ENCODE measurements around the gene ATP5MC2. TPM values are rescaled to one million over a fixed set of nuclear protein-coding genes. Genes with fewer than 3 reads are reported as not detected.

Gene ATP5MC2
- total and polyA plus RNA-seq, 2 of the 4 experiments (the other 2 are of a cell fraction) = 309 to 361 TPM

DNA sequence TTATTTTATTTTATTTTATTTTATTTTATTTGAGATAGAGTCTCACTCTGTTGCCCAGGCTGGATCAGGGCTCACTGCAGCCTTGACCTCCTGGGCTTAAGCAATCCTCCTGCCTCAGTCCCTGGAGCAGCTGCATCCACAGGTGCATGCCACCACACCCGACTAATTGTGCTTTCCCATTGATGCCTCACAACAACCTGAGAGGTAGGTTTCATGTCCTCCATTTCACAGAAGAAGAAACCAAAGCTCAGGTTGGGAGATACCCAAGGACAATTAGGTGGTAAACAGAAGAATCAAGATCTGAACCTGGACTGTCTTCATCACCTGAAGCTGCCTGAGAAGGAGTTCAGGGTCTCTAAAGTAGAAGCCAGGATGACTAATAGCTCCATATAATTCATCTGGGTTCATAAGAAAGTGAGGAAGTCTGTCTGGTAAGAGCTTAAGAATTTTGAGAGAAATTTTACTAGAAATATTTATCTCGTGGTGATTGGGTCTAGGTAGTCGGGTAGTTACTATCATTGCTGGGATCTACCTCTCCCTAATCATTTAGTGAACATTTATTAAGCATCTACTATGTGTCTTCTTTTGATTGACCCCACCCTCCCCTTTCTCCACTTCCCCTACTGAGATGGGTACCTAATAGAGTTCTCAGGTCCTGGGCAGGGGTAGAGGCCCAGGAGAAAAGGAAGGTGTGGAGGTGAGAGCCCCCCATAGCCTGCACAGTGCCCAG is 23.2 kb upstream of the ATP5MC2 start:
- in situ Hi-C loops (cut with MboI; ENCODE audit: low sequenced_read_pairs) = no loop called here
- H3K4ac ChIP-seq (ENCODE audit: low read depth, low read length) = no peak overlapping the region
- no peak overlapping the region for H2AFZ ChIP-seq (replicated peaks; ENCODE audit: low read length, poor library complexity)
- H3K14ac ChIP-seq (replicated peaks; ENCODE audit: low read depth, low read length) = no peak overlapping the region
- intact Hi-C loops (cut with micrococcal nuclease) = no loop called here
- no peak overlapping the region for H3K4me2 ChIP-seq (ENCODE audit: low read depth, low read length)
- DNase-seq (no peak), ATAC-seq (ENCODE audit: low read depth) (no peak)
- no peak overlapping the region for H3K56ac ChIP-seq (ENCODE audit: extremely low read depth, insufficient read depth, low read length)
- no peak overlapping the region for H4K91ac ChIP-seq (ENCODE audit: insufficient read depth, low read depth, low read length)
- ChIA-PET CTCF (interaction anchor here (0.5 to 2.6 kb wide), 3 partner anchors 20 to 47 kb away, joined by 3 to 20 read pairs (median 10); no protein-coding TSS in a partner anchor), POLR2A (ENCODE audit: unreplicated experiment) (no interaction called here)
- H3K18ac ChIP-seq (ENCODE audit: low read depth, low read length) = no peak overlapping the region
- BruUV-seq (replicated peaks) = no TSS peak
- no peak overlapping the region for H3K27ac ChIP-seq (ENCODE audit: insufficient read depth, low read length)
- H2AK9ac ChIP-seq (replicated peaks; ENCODE audit: low read depth, low read length, poor library complexity) = no peak overlapping the region
- no peak overlapping the region for H3K23ac ChIP-seq (ENCODE audit: low read depth, low read length)
- H3K4me1 ChIP-seq (ENCODE audit: control insufficient read depth, insufficient read depth, low read length) = peaks cover 2% of the 10 kb centered on the region; the same call in 1 of the 2 replicates
- no peaks in the 10 kb centered on the region for H4K20me1 ChIP-seq (ENCODE audit: insufficient read depth, low read length)
- H2BK120ac ChIP-seq (ENCODE audit: low read depth, low read length) = no peak overlapping the region
- H3K79me1 ChIP-seq (ENCODE audit: low read depth in 1 of 2, low read length in 2 of 2) = no peaks in the 10 kb centered on the region
- H4K5ac ChIP-seq (ENCODE audit: low read depth, low read length) = no peak overlapping the region
- no peak overlapping the region for H3K4me3 ChIP-seq (ENCODE audit: insufficient read depth, low read depth, low read length)
- no peak overlapping the region for H2BK20ac ChIP-seq (ENCODE audit: low read depth, low read length)
- no peak overlapping the region for H2AK5ac ChIP-seq (ENCODE audit: low read depth, low read length)
- no peak overlapping the region for H4K8ac ChIP-seq (ENCODE audit: low read depth in 2 of 2, low read length in 2 of 2)
- H2BK5ac ChIP-seq (ENCODE audit: low read depth, low read length, poor library complexity, severe bottlenecking) = no peak overlapping the region
- H3K27me3 ChIP-seq (ENCODE audit: control insufficient read depth, insufficient read depth, low read length) = peaks cover 67% of the 10 kb centered on the region
- no CpG with 5 or more reads among the region's 3 CpGs for WGBS, 2 experiments (ENCODE audit: extremely low coverage in 2 of 2, insufficient read length in 1 of 2)
- no peaks in the 10 kb centered on the region for H3K9me1 ChIP-seq (ENCODE audit: insufficient read depth, low read length)
- H3K36me3 ChIP-seq (ENCODE audit: control insufficient read depth, insufficient read depth, low read length) = no peaks in the 10 kb centered on the region
- dilution Hi-C loops (cut with HindIII; ENCODE audit: low sequenced_read_pairs, unreplicated experiment) = no loop called here
- H3K9me3 ChIP-seq (ENCODE audit: control insufficient read depth, insufficient read depth, low read length) = no peaks in the 10 kb centered on the region
- no peak overlapping the region for H2BK15ac ChIP-seq (ENCODE audit: low read depth, low read length)
- H3K9ac ChIP-seq (ENCODE audit: low read depth, low read length) = no peak overlapping the region
- TF ChIP-seq MAZ (IDR thresholded peaks at IDR 0.05; ENCODE audit: borderline replicate concordance, low read depth, low read length) = no peak
- TF ChIP-seq SMC3 (IDR thresholded peaks at IDR 0.05; ENCODE audit: low read depth, low read length) = no peak
- TF ChIP-seq CHD1 (IDR thresholded peaks at IDR 0.05; ENCODE audit: low read depth, low read length) = no peak
- no peak for TF ChIP-seq CEBPB (IDR thresholded peaks at IDR 0.05; ENCODE audit: low read depth, low read length)
- TF ChIP-seq POLR2A (IDR thresholded peaks at IDR 0.05; ENCODE audit: low read depth, low read length) = no peak
- TF ChIP-seq, protein P1, sequence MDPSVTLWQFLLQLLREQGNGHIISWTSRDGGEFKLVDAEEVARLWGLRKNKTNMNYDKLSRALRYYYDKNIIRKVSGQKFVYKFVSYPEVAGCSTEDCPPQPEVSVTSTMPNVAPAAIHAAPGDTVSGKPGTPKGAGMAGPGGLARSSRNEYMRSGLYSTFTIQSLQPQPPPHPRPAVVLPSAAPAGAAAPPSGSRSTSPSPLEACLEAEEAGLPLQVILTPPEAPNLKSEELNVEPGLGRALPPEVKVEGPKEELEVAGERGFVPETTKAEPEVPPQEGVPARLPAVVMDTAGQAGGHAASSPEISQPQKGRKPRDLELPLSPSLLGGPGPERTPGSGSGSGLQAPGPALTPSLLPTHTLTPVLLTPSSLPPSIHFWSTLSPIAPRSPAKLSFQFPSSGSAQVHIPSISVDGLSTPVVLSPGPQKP (IDR thresholded peaks at IDR 0.05; ENCODE audit: borderline replicate concordance, low read depth, low read length) = no peak
- no peak for TF ChIP-seq FOS (IDR thresholded peaks at IDR 0.05; ENCODE audit: low read depth, low read length)
